Endodermal cell (in vitro differentiated cells): ENCODE measurements around the gene KIF26B. TPM values are rescaled to one million over a fixed set of nuclear protein-coding genes. Genes with fewer than 3 reads are reported as not detected.

Experiments
- DNase-seq: peaks from one replicate; pipeline ENCODE4 v3.0.0-alpha.2; 2017
- H3K27ac ChIP-seq: 2 replicates; pipeline ENCODE4 v1.5.1; 2013; ENCODE audit warnings: mild to moderate bottlenecking, low read depth, low read length, moderate library complexity
- H3K27me3 ChIP-seq: 2 replicates; pipeline ENCODE4 v1.6.1; 2013; ENCODE audit warnings: mild to moderate bottlenecking, low read length, moderate library complexity; ENCODE audit not compliant: insufficient read depth, control insufficient read depth, poor library complexity, severe bottlenecking
- H3K36me3 ChIP-seq: 2 replicates; pipeline ENCODE4 v1.7.0; 2013; ENCODE audit warnings: mild to moderate bottlenecking, low read length, moderate library complexity; ENCODE audit not compliant: control insufficient read depth, insufficient read depth
- H3K4me1 ChIP-seq: one replicate; pipeline ENCODE4 v1.7.0; 2013; ENCODE audit warnings: low read length; ENCODE audit not compliant: control insufficient read depth, insufficient read depth
- H3K4me3 ChIP-seq: 2 replicates; pipeline ENCODE4 v1.5.1; 2013; ENCODE audit warnings: mild to moderate bottlenecking, low read length, moderate library complexity
- H3K9ac ChIP-seq: 2 replicates; pipeline ENCODE4 v1.6.1; 2013; ENCODE audit warnings: mild to moderate bottlenecking, low read length, moderate library complexity; ENCODE audit not compliant: poor library complexity, severe bottlenecking; ENCODE audit errors: extremely low read depth
- H3K9me3 ChIP-seq: 2 replicates; pipeline ENCODE4 v1.6.1; 2013; ENCODE audit warnings: mild to moderate bottlenecking, low read length, moderate library complexity; ENCODE audit not compliant: control insufficient read depth
- H3K27ac Mint-ChIP-seq: 2 replicates; pipeline ENCODE4 v1.8.0; 2020; ENCODE audit warnings: mixed read lengths
- H3K27me3 Mint-ChIP-seq: 2 replicates; pipeline ENCODE4 v1.8.0; 2021; ENCODE audit warnings: mild to moderate bottlenecking, mixed read lengths; ENCODE audit not compliant: insufficient read depth
- H3K36me3 Mint-ChIP-seq: 2 replicates; pipeline ENCODE4 v1.8.0; 2020; ENCODE audit warnings: low read depth, mixed read lengths
- H3K4me1 Mint-ChIP-seq: 2 replicates; pipeline ENCODE4 v1.8.0; 2020; ENCODE audit warnings: mixed read lengths
- H3K4me3 Mint-ChIP-seq: 2 replicates; pipeline ENCODE4 v1.8.0; 2020; ENCODE audit warnings: mild to moderate bottlenecking, moderate library complexity, mixed read lengths
- H3K9me3 Mint-ChIP-seq: 2 replicates; pipeline ENCODE4 v1.8.0; 2020; ENCODE audit warnings: mild to moderate bottlenecking, mixed read lengths
- WGBS, 2 experiments: methylation state at CpG; one replicate each; pipeline versions ENCODE4 v1.1.5 to v1.1.7; 2013; ENCODE audit warnings: missing lambda C conversion rate in 2 of 2, mixed read lengths in 1 of 2; ENCODE audit not compliant: insufficient coverage in 1 of 2, insufficient read length in 1 of 2; 5-methylcytosine and 5-hydroxymethylcytosine counted together
- total RNA-seq, 2 donors: library from RNA; stranded (reverse); fragmentation: NEBNext Ultra II Directional in 1 of 2; extraction: Animal tissue kit (Norgen Biotek cat#: 25700) in 1 of 2; gene quantifications; 2 replicates in 1 of 2; 3 replicates in 1 of 2; pipeline ENCODE4 v1.2.1, GENCODE V29; 2021
- TF ChIP-seq, protein P1 (sequence below): fragments of 200-600 bp; sonication (generic); conservative IDR thresholded peaks from 2 replicates; pipeline ENCODE4 v1.5.0; 2021; ENCODE audit warnings: antibody characterized with exemption, mild to moderate bottlenecking

The KIF26B gene
- total RNA-seq, 2 donors from 2014 or later: 12.3 to 21.0 TPM

DNA sequence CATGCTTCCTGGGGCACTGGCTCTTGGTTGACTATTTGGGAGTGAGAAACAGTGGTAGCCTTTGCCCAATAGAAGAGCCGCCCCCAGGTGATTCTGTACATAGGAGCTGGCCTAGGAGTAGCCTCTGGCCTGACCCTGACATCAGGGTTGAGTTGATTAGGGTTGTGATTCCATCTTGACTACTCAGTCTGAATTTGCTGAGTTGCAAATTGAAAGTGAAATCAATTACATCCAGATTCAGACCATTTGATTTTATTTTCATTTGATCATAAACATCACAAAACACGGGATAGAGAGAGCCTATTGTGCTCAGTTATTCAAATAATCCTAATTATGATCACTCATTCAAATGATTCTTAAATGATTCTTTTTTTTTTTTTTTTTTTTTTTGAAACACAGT is 253.2 kb downstream of the KIF26B start:
- no peak overlapping the region for H3K27ac ChIP-seq
- no peaks in the 10 kb centered on the region for H3K36me3 ChIP-seq
- TF ChIP-seq, protein P1, sequence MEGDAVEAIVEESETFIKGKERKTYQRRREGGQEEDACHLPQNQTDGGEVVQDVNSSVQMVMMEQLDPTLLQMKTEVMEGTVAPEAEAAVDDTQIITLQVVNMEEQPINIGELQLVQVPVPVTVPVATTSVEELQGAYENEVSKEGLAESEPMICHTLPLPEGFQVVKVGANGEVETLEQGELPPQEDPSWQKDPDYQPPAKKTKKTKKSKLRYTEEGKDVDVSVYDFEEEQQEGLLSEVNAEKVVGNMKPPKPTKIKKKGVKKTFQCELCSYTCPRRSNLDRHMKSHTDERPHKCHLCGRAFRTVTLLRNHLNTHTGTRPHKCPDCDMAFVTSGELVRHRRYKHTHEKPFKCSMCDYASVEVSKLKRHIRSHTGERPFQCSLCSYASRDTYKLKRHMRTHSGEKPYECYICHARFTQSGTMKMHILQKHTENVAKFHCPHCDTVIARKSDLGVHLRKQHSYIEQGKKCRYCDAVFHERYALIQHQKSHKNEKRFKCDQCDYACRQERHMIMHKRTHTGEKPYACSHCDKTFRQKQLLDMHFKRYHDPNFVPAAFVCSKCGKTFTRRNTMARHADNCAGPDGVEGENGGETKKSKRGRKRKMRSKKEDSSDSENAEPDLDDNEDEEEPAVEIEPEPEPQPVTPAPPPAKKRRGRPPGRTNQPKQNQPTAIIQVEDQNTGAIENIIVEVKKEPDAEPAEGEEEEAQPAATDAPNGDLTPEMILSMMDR: no peak
- 86 to 97% methylated on average over 1 to 2 of the region's 2 CpGs for WGBS, 2 experiments
- no peaks in the 10 kb centered on the region for H3K27me3 Mint-ChIP-seq
- H3K4me3 ChIP-seq: no peak overlapping the region
- H3K4me1 Mint-ChIP-seq: peaks cover 66% of the 10 kb centered on the region
- H3K4me1 ChIP-seq: peaks cover 21% of the 10 kb centered on the region
- no peak for DNase-seq
- no peak overlapping the region for H3K27ac Mint-ChIP-seq
- no peaks in the 10 kb centered on the region for H3K27me3 ChIP-seq
- H3K4me3 Mint-ChIP-seq: no peak overlapping the region
- no peak overlapping the region for H3K9ac ChIP-seq
- no peaks in the 10 kb centered on the region for H3K9me3 Mint-ChIP-seq
- no peaks in the 10 kb centered on the region for H3K36me3 Mint-ChIP-seq
- H3K9me3 ChIP-seq: no peaks in the 10 kb centered on the region

DNA sequence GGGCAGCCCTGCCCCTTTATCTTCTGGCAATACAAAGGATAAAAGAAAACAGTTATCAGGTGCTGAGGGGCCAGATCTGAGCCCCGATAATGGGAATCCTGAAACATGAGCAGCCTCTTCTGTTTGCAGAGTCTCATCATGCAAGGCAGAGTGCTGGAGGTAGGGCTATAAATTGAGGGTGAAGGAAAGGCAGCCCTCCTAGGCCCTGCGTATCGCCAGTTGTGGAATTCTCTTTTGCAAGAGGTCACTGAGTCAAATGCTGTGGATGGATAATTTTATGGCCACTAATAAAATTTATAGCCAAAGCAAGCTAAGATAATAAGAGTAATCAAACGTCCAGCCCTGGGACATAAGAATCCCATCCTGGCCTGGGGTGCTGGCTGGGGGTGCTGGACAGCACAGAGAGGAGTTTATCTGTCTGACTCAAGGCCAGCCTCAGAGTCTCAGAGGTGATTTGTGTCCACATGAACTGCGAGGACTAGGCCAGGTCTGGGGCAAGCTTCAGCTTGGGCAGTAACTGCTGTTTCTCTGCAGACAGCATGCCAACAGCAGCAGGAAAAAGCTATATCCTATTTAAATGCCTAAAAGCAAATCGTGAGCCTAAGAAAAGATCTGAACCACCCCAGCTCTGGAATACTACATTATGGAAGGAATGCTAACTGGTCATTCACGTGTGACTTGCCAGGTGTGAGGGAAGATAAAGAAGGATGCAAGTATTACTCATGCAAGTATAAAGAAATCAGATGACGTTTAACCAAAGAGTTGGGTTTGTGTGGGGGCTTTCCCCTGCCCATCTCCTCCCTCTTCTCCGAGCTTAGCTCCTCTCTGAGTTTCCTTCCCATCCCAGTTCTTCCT is 254.8 kb downstream of the KIF26B start:
- Mint-ChIP-seq H3K36me3 (no peaks in the 10 kb centered on the region), H3K9me3 (no peaks in the 10 kb centered on the region), H3K27me3 (no peaks in the 10 kb centered on the region), H3K4me3 (no peak overlapping the region), H3K27ac (no peak overlapping the region), H3K4me1 (peaks cover 66% of the 10 kb centered on the region)
- Histone ChIP-seq H3K4me3 (peak overlapping the region; percentile 27), H3K9ac (no peak overlapping the region), H3K36me3 (no peaks in the 10 kb centered on the region), H3K9me3 (no peaks in the 10 kb centered on the region), H3K27ac (no peak overlapping the region), H3K4me1 (peaks cover 24% of the 10 kb centered on the region), H3K27me3 (no peaks in the 10 kb centered on the region)
- 82 to 83% methylated on average over 4 to 9 of the region's 9 CpGs for WGBS, 2 experiments
- no peak for DNase-seq
- TF ChIP-seq, protein P1: no peak

DNA sequence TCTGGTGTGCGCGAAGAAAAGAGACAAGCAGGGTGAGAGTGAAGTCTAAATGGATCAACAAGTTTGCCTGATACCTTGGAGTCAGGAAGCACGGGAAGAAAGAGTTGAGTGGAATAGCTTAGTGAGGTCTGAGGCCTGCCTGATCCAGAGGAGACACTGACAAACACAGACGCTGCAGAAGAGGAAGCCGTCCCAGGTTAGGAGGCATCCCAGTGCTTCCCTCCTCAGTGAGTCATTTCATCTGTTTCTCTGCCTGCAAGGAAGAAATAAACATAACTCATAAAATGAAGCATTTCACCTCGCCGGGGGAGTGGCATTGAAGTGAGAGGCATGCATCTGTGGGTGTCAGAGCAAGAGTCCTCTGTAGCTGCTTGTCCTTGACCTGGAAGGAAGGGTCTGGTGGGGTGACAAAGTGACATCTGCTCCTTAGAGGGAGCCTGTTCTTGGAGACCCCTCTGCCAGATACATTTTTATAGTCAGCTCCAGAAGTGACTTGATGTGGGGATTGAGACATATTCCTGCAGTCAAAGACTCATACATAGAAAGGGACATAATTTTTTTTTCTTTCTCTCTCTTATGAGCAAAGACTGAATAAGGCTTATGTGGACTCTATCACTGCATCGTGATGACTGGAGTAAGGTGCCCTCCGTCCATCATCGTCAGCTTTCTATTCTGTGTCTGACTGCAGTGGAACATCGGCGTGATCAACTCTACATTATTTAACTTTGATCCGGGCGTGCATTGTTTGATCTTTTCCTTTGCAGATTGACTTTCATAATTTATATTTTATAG is 256.7 kb downstream of the KIF26B start:
- Histone ChIP-seq H3K27me3 (no peaks in the 10 kb centered on the region), H3K9me3 (no peaks in the 10 kb centered on the region), H3K27ac (no peak overlapping the region), H3K36me3 (no peaks in the 10 kb centered on the region), H3K9ac (no peak overlapping the region), H3K4me1 (peaks cover 18% of the 10 kb centered on the region), H3K4me3 (no peak overlapping the region)
- WGBS, 2 experiments: 89 to 91% methylated on average over 8 to 14 of the region's 14 CpGs
- no peak overlapping the region for H3K4me3 Mint-ChIP-seq
- H3K36me3 Mint-ChIP-seq: no peaks in the 10 kb centered on the region
- no peak overlapping the region for H3K27ac Mint-ChIP-seq
- H3K27me3 Mint-ChIP-seq: no peaks in the 10 kb centered on the region
- no peak for DNase-seq
- peaks cover 59% of the 10 kb centered on the region for H3K4me1 Mint-ChIP-seq
- no peaks in the 10 kb centered on the region for H3K9me3 Mint-ChIP-seq
- TF ChIP-seq, protein P1: no peak
